Pons (tissue), 1 donor: ENCODE results near the gene OSBPL5.

Experiments used
- DNase-seq: peaks from one replicate; pipeline ENCODE4 v3.0.0-alpha.2; 2016; ENCODE audit warnings: low spot score

OSBPL5 gene

GRCh38 chr11:3099178-3099577 lies 65.9 kb downstream of the OSBPL5 start:
- DNase-seq: no peak

- no peak for DNase-seq
These were observed 68.1 kb downstream of the OSBPL5 start for GRCh38 chr11:3096909-3097530.

- DNase-seq: peak; percentile 15
These were observed 69.3 kb downstream of the OSBPL5 start for GRCh38 chr11:3095712-3096361.

- no peak for DNase-seq
These were observed 70.8 kb downstream of the OSBPL5 start for GRCh38 chr11:3094223-3094824.

- DNase-seq: no peak
These were observed 71.6 kb downstream of the OSBPL5 start for GRCh38 chr11:3093281-3094191.

GRCh38 chr11:3092603-3093141 lies 72.4 kb downstream of the OSBPL5 start:
- DNase-seq: no peak

- peak; percentile 38 for DNase-seq
These were observed 73.1 kb downstream of the OSBPL5 start for GRCh38 chr11:3091846-3092602.

GRCh38 chr11:3091081-3091845 lies 73.8 kb downstream of the OSBPL5 start:
- DNase-seq: no peak

GRCh38 chr11:3090096-3090901 lies 74.8 kb downstream of the OSBPL5 start:
- no peak for DNase-seq

- no peak for DNase-seq
These were observed 75.7 kb downstream of the OSBPL5 start for GRCh38 chr11:3089236-3090061.

- no peak for DNase-seq
These were observed 76.3 kb downstream of the OSBPL5 start for GRCh38 chr11:3088806-3089205.

- DNase-seq: no peak
These were observed 77.0 kb downstream of the OSBPL5 start for GRCh38 chr11:3087821-3088800.

- no peak for DNase-seq
These were observed 77.7 kb downstream of the OSBPL5 start for GRCh38 chr11:3087373-3087772.

- DNase-seq: no peak
These were observed 78.4 kb downstream of the OSBPL5 start for GRCh38 chr11:3086671-3087150.

GRCh38 chr11:3086114-3086513 lies 79.0 kb downstream of the OSBPL5 start:
- DNase-seq: no peak

- DNase-seq: no peak
These were observed 80.1 kb downstream of the OSBPL5 start for GRCh38 chr11:3085052-3085451.

- DNase-seq: no peak
These were observed 81.8 kb downstream of the OSBPL5 start for GRCh38 chr11:3083321-3083720.

GRCh38 chr11:3081386-3081751 lies 83.7 kb downstream of the OSBPL5 start:
- no peak for DNase-seq
